HG02763 (cell line): ENCODE measurements around the gene PTPRN2.
"Not testable (repeated sequence)": the region's sequence is repeated elsewhere in the genome, so short reads cannot be mapped to it uniquely, and the experiment has no call there.

Experiments
- ATAC-seq: cut with Tn5 transposase; IDR thresholded peaks from one replicate; pipeline ENCODE4 v1.9.1; 2021; ENCODE audit warnings: mild to moderate bottlenecking, moderate library complexity; ENCODE audit not compliant: unreplicated experiment

PTPRN2 gene

DNA sequence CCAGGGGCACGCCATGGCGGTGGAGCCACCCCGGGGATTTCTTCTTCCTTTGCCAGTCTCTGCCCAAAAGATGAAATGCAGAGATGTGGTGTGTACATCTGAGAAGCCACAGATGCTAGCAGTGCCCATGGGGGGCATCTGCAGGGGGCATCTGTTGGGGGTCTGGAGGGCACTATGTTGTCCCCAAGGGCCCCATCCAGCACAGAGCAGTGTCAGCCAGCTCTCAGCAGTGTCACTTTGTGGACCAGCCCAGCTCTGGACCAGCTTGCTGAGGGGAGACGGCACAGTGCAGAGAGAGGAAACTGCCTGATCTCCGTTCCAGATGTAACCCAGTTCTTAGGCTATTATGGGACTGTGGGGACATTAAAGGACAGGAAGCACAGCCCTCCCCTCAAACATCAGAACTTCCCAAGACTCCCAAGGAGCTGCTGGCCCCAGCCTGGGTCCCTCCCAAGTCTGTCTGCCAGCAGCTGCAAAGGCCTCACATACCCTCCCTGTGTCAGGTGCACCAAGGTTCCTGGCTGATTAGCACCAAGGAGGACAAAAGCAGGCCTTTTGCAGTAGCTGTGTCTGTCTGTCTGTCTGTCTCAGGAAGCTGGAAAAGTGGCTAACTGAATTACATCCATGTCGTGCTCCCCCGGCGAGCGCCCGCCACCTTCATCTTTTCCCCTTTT is 536.5 kb downstream of the PTPRN2 start:
- no peak for ATAC-seq

DNA sequence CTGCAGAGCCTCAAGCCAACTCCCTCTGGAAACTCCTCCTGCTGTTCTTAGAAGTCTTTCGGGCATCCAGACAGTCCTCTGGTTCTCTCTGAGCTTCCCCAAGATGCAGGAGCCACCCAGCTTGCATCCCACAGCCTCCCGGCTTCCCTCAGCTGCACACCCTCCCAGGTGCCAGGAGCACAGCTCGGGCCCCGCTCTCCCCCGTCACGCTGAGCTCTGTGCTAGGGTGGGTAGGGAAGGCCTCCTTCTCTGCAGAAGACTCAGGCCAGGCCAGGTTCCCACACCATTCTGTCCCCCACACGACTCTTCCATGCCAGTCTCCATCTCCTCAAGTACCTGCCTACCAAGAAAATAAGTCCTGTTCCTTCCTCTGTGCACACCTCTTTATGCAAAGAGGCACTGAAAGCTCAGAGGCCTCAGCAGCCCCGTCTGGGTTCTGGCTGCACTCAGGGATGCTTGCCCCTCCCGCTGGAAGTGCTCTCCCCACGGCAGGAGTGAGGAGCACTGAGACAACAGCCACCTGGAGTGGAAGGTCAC is 537.1 kb downstream of the PTPRN2 start:
- no peak for ATAC-seq

DNA sequence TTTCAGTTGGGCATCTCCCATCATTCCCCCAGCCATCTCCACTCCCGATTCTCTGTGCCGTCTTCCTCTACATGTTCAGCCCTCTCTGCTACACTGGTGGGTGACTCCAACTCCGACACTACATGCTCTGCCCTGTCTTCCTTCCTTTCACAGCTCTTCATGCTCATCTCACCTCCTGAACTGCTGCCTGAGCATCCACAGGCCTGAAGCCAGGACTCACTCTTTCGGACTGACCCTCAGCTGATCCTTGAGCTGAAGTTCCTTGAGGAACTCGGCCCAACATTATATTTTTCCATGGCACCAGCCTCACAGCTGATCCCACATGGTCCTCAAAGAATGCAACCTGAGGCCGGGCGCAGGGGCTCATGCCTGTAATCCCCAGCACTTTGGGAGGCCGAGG is 538.4 kb downstream of the PTPRN2 start:
- no peak for ATAC-seq

DNA sequence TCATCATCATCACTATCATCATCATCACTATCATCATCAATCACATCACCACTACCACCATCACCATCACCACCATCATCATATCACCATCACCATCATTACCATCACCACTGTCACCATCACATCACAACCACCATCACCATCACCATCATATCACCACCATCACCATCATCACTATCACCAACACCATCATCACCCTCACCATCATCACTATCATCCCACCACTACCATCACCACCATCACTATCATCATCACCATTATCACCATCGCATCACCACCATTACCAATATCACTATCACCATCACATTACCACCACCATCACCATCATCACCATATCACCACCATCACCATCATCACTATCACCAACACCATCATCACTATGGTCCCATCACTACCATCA is 539.1 kb downstream of the PTPRN2 start:
- ATAC-seq: no peak

DNA sequence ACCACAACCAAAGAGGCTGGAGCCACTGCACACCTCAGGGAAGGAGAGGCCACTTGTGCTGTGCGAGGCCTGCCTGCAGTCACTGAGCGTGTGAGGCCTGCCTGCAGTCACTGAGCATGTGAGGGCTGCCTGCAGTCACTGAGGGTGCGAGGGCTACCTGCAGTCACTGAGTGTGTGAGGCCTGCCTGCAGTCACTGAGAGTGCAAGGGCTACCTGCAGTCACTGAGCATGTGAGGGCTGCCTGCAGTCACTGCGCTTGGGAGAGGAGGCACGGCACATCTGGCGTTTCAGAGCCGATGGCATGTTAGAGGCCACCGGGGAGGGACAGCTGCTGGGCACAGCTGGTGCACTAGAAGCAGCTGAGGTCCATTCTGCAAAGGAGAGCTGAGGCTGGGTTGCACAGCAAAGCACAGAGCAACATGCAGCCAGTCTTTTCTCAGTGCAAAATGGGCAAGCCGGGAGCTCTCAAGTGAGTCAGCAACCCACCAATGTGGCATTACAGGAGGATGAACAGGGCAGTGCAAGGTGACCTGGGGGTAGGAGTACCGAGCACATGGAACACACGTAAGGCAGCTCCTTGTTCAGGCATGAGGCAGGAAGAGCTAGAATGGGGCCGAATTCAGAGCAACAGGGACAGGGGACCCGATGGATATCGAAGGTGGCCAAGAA is 540.1 kb downstream of the PTPRN2 start:
- ATAC-seq: no peak

DNA sequence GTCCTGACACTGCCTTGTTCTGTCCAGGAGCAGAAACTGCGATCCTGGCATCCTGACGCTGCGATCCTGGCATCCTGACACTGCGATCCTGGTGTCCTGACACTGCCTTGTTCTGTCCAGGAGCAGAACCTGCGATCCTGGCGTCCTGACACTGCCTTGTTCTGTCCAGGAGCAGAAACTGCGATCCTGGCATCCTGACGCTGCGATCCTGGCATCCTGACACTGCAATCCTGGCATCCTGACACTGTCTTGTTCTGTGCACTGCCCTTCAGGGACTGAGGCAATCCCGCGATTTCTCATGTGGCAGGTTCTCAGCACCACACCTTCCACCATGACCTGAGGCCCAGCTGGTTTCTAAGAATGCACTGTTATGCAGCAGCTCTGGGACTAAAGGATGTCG is 541.4 kb downstream of the PTPRN2 start:
- ATAC-seq: not testable (repeated sequence)

DNA sequence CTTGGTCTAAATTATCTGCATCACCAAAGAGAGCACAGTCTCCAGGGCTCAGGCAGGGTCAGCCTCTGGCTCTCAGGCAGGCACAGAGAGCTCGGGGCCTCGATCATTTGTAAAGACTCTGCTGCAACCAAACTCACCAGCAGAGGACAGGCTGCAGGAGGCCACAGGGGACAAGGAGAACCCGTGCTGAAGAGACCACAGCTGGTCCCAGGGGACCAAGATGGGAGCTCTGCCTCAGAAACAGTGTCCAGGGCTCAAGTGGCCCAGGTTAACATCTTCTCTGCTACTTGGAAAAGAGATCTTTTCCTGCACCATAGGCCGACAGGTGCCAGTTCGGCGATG is 543.2 kb downstream of the PTPRN2 start:
- no peak for ATAC-seq

DNA sequence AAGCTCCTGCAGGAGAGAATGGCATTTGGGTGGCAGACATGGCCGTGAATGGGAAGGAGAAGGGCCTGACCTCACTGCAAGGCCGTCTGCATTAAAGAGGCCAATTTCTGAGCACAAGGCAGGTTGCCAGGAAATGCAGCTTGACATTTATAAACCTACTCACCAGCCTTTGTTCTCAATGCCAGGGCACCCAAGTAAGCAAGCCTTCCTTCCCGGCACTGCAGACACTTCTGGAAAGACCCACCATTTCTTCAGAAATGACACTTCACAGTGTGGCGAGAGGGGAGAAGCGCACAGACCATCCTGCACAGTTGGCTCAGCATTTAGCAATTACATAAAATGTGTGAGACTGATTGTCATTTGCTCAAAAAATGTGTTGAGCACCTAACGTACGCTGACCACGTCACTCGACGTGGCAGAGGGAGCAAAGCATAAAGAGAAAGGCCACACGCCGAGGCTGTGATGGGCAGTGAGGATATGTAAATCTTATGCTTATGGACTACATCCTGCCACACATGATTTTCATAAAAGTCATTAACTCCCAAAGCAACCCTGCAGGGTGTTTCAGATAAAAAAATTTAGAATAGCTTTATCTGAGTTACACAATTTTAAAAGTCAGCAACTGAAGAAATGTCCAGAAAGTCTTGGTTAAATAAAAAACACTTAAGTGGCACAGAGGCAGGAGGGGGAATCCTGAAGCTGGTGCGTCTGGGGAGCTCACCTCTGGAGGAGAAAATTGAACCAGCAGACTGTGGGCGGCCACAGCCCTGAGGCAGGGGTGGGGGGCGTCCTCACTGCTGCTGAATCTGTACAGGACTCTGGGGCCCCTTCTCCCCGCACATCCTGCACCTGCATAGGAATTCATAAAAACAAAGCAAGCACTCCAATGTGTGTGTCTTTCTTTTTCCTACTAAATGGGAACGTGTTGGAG is 543.8 kb downstream of the PTPRN2 start:
- no peak for ATAC-seq

DNA sequence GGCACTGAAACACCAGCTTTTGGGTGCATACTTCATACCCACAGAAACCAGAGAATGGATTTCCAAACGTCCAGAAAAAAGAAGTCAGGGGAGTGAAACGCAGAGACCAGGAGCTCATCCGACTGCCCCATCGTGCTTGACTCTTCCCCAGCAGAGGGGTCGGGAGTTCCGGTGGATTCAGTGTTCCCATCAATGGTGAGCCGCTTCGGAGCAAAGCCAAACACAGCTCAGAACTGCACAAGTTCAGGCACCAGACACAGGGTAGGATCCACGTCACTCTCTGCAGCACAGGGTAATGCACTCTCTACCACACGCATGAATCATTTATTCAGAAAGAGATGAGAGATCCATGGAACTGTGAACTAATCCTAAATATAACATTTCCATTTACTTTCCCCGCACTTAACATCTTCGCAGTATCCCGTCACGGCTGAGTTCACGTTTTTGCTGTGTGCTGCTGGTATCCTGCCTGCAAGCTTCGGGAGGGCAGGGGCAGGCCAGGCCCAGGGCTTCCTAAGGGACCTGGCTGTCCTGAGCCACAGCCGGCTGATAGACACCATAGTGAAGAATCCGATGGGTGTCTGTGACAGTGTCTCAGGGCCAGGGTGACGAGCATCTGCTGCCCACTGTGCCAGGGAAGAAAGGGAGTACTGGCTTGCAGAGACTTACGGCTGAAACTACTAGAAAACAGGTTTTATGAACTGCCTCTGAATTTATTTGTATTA is 545.3 kb downstream of the PTPRN2 start:
- ATAC-seq: no peak

DNA sequence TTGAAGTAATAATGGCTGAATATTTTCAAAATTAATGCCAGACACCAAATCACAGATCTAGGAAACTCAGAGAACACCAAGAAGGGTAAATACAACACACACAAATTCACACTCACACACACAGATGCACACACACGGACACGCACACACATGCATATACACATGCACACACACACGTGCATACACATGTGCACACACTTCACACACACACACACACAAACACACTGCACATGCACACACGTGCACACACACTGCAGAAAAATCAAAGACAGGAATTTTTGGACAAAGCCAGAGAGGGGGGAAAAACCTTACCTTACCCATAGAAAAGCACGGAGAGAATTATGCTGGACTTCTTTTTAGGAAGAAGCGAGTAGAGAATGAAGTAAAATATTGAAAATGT is 547.4 kb downstream of the PTPRN2 start:
- no peak for ATAC-seq

DNA sequence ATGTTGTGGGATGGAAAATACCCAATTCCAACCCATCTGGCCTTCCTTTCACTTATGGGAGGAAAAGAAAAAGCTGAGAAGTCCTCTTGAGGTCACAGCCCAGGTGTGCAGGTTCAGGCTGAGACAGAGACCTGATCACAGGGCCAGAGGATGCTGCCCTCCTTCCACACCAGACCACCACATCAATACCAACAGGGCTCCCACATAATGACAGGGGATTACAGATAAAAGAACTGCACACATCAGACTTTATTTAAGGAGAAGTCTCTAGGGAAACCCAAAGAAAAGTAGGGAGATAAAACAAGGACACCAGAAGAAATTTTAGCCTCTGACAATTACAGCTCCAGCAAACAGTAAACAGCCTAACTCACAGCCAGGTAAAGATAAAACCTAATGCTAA is 548.4 kb downstream of the PTPRN2 start:
- ATAC-seq: no peak

DNA sequence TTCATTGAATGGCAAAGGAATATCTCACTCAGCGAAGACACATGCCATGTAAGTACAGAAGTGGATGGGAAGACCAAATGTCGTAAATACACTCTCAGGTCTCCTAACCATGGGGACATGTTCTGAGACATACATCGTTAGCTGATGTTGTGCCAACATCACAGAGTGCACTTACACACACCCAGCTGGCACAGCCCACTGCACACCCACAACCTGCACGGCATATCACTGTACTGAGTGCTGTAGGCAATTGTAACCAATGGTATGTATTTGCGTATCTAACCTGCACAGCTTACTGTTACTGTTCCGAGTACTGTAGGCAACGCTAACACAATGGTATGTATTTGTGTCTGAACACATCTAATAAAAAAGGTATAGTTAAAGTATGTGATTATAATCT is 550.4 kb downstream of the PTPRN2 start:
- no peak for ATAC-seq

DNA sequence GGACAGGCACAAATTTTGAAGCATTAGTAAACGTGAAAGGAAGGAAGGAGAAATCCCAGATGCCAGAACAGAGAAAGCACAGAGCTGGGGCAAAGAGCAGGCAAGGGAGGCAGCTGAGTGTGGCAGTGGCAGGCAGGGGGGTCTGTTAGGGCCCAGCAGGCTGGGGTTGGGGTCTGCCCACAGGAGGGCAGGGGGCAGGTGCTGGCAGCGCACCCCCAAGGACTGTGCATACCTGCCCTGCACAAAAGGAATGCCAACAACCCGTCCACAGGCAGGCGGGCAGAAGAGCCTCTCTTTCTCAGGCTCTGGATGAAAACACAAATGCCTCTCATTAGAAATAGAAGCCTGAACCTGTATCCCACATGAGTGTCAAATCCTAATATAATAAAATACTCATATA is 552.3 kb downstream of the PTPRN2 start:
- no peak for ATAC-seq

DNA sequence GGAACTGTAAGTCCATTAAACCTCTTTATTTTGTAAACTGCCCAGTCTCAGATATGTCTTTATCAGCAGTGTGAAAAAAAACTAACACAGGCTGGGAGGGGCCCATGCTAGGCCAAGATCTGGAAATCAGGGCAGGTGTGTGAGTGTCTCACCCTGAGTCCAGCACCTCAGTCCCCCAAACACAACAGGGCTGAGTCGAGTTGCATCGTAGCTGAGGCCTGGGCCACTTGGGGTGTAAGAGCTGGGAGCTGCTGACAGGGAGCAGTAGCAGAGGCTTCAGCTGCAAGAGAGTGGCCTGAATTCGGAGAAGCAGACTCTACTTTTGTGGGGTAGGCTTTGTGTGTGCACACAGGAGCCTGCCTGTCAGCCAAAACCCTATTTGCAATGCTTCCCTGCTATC is 553.1 kb downstream of the PTPRN2 start:
- ATAC-seq: no peak

DNA sequence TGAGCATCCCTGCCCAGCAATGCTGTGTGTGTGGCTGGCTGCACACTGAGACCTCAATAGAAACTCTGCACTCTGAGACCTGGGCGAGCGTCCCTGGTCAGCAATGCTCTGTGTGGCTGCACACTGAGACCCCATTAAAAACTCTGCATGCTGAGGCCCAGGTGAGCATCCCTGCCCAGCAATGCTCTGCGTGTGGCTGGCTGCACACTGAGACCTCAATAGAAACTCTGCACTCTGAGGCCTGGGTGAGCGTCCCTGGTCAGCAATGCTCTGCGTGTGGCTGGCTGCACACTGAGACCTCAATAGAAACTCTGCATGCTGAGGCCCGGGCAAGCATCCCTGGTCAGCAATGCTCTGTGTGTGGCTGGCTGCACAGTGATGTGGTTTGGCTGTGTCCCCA is 553.7 kb downstream of the PTPRN2 start:
- ATAC-seq: not testable (repeated sequence)

DNA sequence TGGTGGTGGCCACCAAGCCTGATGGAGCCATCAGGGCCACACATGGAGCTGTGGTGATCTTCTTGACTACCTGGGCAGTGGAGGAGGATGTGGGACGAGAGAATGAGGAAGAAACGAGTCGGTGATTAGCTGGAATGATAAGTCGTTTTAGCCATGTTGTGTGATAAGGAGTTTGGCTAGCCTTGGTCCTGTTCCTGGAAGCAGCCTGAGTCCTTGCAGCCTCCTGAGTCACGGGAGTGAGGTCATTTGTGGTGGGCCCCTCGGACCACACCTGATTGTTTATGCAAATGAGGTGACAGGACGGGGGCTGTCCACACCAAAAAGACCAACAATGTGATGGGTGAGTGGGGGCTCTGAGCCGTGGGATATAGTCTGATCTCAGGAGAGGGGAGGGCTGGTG is 554.4 kb downstream of the PTPRN2 start:
- ATAC-seq: no peak

DNA sequence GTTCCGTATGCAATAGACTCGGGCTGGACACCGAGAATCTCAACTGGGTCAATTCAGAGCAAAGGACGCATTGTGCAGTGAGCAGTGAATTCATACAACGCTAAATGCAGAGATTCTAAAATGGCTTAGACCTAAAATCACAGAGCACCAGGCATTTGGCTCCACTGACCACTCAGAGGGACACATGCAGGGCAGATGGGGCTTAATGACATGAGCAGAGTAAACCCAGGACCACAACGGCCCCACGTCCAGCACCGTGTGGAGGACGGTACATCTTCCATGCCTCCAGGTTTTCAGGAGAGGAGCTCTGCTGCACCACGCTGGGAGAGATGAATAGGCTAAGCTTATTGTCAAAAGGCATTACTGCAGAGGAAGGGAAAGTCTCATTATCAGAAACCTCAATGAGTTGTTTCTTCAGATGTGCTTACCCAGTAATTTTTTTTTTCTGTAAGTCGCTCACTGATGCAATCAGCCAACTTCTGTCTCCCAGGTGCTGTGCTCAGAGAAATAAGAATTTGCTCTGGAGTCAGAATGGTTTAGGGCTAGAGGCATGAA is 555.0 kb downstream of the PTPRN2 start:
- no peak for ATAC-seq

DNA sequence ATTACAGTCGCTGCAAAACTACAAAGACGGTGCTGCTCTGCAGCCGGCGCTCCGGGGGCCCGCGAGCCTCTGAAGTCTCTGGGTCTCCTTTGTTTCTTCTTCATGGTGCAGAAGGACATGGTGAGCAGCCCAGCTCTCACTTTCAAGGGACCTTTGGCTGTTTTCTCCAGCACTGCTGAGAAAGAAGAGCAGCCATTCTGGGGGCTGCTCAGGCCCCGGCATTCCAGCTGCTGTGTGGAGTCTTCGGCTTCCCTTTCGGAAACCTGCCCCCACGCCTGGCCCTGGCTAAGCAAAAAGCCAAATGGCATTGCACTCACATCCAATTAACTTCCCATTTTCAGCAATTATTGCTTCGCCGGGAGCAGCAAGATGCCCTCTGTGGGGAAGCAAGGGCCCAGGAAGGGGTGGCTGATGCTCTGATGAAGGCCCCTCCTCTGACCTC is 555.7 kb downstream of the PTPRN2 start:
- no peak for ATAC-seq

DNA sequence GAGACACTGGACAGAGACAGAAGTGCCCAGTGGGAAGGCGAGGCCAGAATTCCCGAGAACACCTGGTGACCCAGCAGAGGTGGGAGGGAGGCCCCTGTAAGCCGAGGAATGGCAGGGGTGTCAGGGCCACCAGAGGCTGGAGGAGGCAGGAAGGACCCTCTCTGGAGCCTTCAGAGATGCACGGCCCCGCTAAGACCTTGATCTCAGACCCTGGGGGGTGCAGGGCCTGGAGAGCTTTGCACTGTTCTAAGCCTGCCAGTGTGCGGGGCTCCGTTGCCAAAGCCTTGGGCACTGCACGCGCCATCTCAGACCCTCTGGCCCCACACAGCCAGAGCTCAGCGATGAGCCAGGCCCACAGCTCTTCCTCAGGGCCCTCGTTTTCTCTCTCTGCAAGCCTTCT is 557.1 kb downstream of the PTPRN2 start:
- ATAC-seq: no peak

DNA sequence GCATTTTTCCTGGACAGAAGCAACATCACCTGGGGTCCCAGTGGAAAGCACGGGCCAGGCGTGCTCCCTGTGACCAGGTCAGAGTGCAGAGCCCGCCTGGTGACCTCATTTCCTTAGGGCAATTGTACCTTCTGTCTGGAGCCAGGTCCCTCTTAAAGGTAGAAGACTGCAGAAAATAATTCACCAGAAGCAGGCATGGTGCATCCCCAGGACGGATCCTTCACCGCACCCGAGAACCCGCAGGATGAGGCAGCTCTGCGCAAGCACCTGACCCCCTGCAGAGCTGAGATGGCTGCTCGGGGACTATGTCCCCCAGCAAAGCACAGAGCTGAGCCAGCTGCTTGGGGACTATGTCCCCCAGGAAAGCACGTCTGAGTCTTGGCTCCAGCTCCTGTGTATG is 557.6 kb downstream of the PTPRN2 start:
- ATAC-seq: no peak

DNA sequence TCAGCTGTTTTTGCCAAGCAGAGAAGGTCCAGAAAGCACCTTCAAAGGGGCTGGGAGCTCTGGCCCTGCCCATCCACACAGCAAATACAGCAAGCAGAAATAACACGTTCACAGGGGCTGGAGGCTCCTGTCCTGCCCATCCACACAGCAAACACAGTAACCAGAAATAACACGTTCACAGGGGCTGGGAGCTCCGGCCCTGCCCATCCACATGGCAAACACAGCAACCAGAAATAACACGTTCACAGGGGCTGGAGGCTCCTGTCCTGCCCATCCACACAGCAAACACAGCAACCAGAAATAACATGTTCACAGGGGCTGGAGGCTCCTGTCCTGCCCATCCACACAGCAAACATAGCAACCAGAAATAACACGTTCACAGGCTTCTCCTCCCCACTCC is 558.1 kb downstream of the PTPRN2 start:
- no peak for ATAC-seq
